GM12878 (cell line): ENCODE measurements around the gene RBPMS2. TPM values are rescaled to one million over a fixed set of nuclear protein-coding genes. Genes with fewer than 3 reads are reported as not detected.

Source experiments
- ATAC-seq: fragments of 200-7000 bp; cut with Tn5 transposase; 3 replicates; pipeline ENCODE4 v1.9.1; 2020; ENCODE audit warnings: mild to moderate bottlenecking, moderate library complexity
- BruUV-seq: library from RNA; stranded (reverse); fragments of 400-500 nt; replicated peaks from 2 replicates; lab custom pipeline; 2021; lab: Mats Ljungman, UMichigan
- CTCF ChIA-PET: fragments of 300-600 bp; sonication (Branson Sonifier 250); formaldehyde crosslinking; extraction: SDS; loops from one replicate; lab custom pipeline; 2021; ENCODE audit warnings: inconsistent platforms; lab: Yijun Ruan, JAX
- POLR2A ChIA-PET: fragments of 350-600 bp; formaldehyde crosslinking; extraction: SDS; loops from one replicate; lab custom pipeline; 2021; ENCODE audit warnings: inconsistent platforms; lab: Charles Lee
- RAD21 ChIA-PET: fragments of 300-600 bp; sonication (Branson Sonifier 250); formaldehyde crosslinking; loops from one replicate; lab custom pipeline; 2023; ENCODE audit warnings: antibody characterized with exemption; ENCODE audit not compliant: unreplicated experiment; lab: Charles Lee
- SMC1A ChIA-PET: fragments of 300-600 bp; sonication (Branson Sonifier 250); formaldehyde crosslinking; loops from one replicate; lab custom pipeline; 2023; ENCODE audit not compliant: unreplicated experiment, uncharacterized antibody; lab: Charles Lee
- DNase-seq: peaks from one replicate; pipeline ENCODE4 v3.0.0-alpha.2; 2011; ENCODE audit warnings: low read depth, low spot score
- FAIRE-seq: peaks from 3 replicates; lab custom pipeline; 2011; peaks lifted over from hg19 to GRCh38; lab: Jason Lieb, UNC
- H2AFZ ChIP-seq: 2 replicates; pipeline ENCODE4 v1.6.0; 2011; ENCODE audit warnings: low read depth, low read length, control low read depth; ENCODE audit not compliant: control insufficient read depth
- H3K27ac ChIP-seq: 2 replicates; pipeline ENCODE4 v1.5.1; 2011; ENCODE audit warnings: control low read depth; ENCODE audit not compliant: control insufficient read depth, insufficient read depth
- H3K27me3 ChIP-seq, 2 experiments: replicated peaks in 1 of 2; 2 replicates each; pipeline versions ENCODE4 v1.6.0 to v1.6.1; 2011; ENCODE audit warnings: low read length in 1 of 2; ENCODE audit not compliant: control insufficient read depth in 2 of 2, insufficient read depth in 2 of 2
- H3K36me3 ChIP-seq, 2 experiments: 2 replicates each; pipeline ENCODE4 v1.5.1; 2011; ENCODE audit warnings: low read length in 1 of 2; ENCODE audit not compliant: control insufficient read depth in 2 of 2, insufficient read depth in 2 of 2
- H3K4me1 ChIP-seq: 2 replicates; pipeline ENCODE4 v1.6.1; 2011; ENCODE audit warnings: mild to moderate bottlenecking, low read length, moderate library complexity, mixed read lengths; ENCODE audit not compliant: control insufficient read depth, insufficient read depth
- H3K4me2 ChIP-seq: 2 replicates; pipeline ENCODE4 v1.6.0; 2011; ENCODE audit warnings: control low read depth; ENCODE audit not compliant: control insufficient read depth, insufficient read depth
- H3K4me3 ChIP-seq: fragments of 200-600 bp; sonication (generic); 2 replicates; pipeline ENCODE4 v1.5.1; 2016
- H3K79me2 ChIP-seq: 2 replicates; pipeline ENCODE4 v1.6.0; 2011; ENCODE audit warnings: low read length; ENCODE audit not compliant: control insufficient read depth, insufficient read depth
- H3K9ac ChIP-seq: 2 replicates; pipeline ENCODE4 v1.8.0; 2011; ENCODE audit warnings: low read length, control low read depth, mixed read lengths; ENCODE audit not compliant: control insufficient read depth, insufficient read depth
- H3K9me3 ChIP-seq: replicated peaks from 3 replicates; pipeline ENCODE4 v1.5.1; 2011; ENCODE audit warnings: mild to moderate bottlenecking, low read length; ENCODE audit not compliant: control insufficient read depth, insufficient read depth
- H4K20me1 ChIP-seq: 2 replicates; pipeline ENCODE4 v1.6.0; 2011; ENCODE audit not compliant: control insufficient read depth, insufficient read depth
- CHD1 ChIP-seq: IDR thresholded peaks from 2 replicates; pipeline ENCODE4 v1.6.1; 2012; ENCODE audit warnings: low read depth, low read length, improper control_type of control experiment
- EED ChIP-seq: sonication (generic); IDR thresholded peaks from 2 replicates; pipeline ENCODE4 v1.6.1; 2016; ENCODE audit warnings: antibody characterized with exemption, low read depth
- EZH2 ChIP-seq: IDR thresholded peaks from 2 replicates; pipeline ENCODE4 v1.6.1; 2012; ENCODE audit warnings: low read depth, mild to moderate bottlenecking, control low read depth, inconsistent platforms, low read length, borderline replicate concordance; ENCODE audit not compliant: control insufficient read depth
- HDAC6 ChIP-seq: fragments of 200-600 bp; sonication (generic); IDR thresholded peaks from one replicate; pipeline ENCODE4 v1.8.0; 2017; ENCODE audit warnings: antibody characterized with exemption; ENCODE audit not compliant: unreplicated experiment
- HSF1 ChIP-seq: fragments of 150-350 bp; IDR thresholded peaks from 2 replicates; pipeline ENCODE4 v1.6.1; 2014; ENCODE audit warnings: mild to moderate bottlenecking, low read depth, low read length
- IKZF1 ChIP-seq: fragments of 450-650 bp; conservative IDR thresholded peaks from 2 replicates; pipeline ENCODE4 v1.6.1; 2017; ENCODE audit warnings: antibody characterized with exemption, mild to moderate bottlenecking
- IRF4 ChIP-seq: IDR thresholded peaks from 2 replicates; pipeline ENCODE4 v1.6.1; 2011; ENCODE audit warnings: low read depth, low read length
- MTA3 ChIP-seq: IDR thresholded peaks from 2 replicates; pipeline ENCODE4 v1.6.1; 2012; ENCODE audit warnings: low read length, inconsistent platforms, borderline replicate concordance
- MYC ChIP-seq: IDR thresholded peaks from 2 replicates; pipeline ENCODE4 v1.6.1; 2011; ENCODE audit warnings: mild to moderate bottlenecking, low read length, moderate library complexity, inconsistent platforms; ENCODE audit not compliant: insufficient read depth, insufficient replicate concordance, insufficient read length, severe bottlenecking
- NFIC ChIP-seq: IDR thresholded peaks from 2 replicates; pipeline ENCODE4 v1.6.1; 2012; ENCODE audit warnings: low read depth, mild to moderate bottlenecking, inconsistent platforms, low read length, moderate library complexity
- NFYA ChIP-seq: IDR thresholded peaks from 2 replicates; pipeline ENCODE4 v1.6.1; 2011; ENCODE audit warnings: low read depth, mild to moderate bottlenecking, low read length, improper control_type of control experiment, borderline replicate concordance
- PAX8 ChIP-seq: fragments of 450-650 bp; IDR thresholded peaks from 2 replicates; pipeline ENCODE4 v1.6.1; 2017; ENCODE audit warnings: mild to moderate bottlenecking, moderate library complexity
- SIX5 ChIP-seq: IDR thresholded peaks from 2 replicates; pipeline ENCODE4 v1.6.1; 2011; ENCODE audit warnings: mild to moderate bottlenecking, low read depth, low read length, moderate library complexity; ENCODE audit not compliant: severe bottlenecking
- SP1 ChIP-seq: IDR thresholded peaks from one replicate; pipeline ENCODE4 v1.6.1; 2011; ENCODE audit warnings: low read depth, low read length
- USF2 ChIP-seq: IDR thresholded peaks from 2 replicates; pipeline ENCODE4 v1.6.1; 2011; ENCODE audit warnings: low read depth, low read length, improper control_type of control experiment, borderline replicate concordance
- WRNIP1 ChIP-seq: IDR thresholded peaks from 2 replicates; pipeline ENCODE4 v1.6.1; 2011; ENCODE audit warnings: low read depth, low read length, improper control_type of control experiment, borderline replicate concordance
- ZNF687 ChIP-seq: fragments of 450-650 bp; IDR thresholded peaks from 2 replicates; pipeline ENCODE4 v1.6.1; 2017; ENCODE audit warnings: mild to moderate bottlenecking, moderate library complexity
- WGBS: methylation state at CpG from one replicate; pipeline ENCODE4 v1.1.6; 2016; ENCODE audit warnings: low lambda C conversion rate; ENCODE audit not compliant: insufficient replicate concordance, insufficient coverage; ENCODE audit errors: missing lambda C conversion rate; 5-methylcytosine and 5-hydroxymethylcytosine counted together
- in situ Hi-C: fragments of 300-500 bp; cut with MboI; formaldehyde crosslinking; loops from 9 replicates; pipeline ENCODE4 v1.14.3; 2018; ENCODE audit warnings: mixed read lengths
- intact Hi-C: fragments of 100-400 bp; cut with micrococcal nuclease; formaldehyde crosslinking; loops from one replicate; pipeline ENCODE4 v1.14.2; 2022; ENCODE audit not compliant: unreplicated experiment
- polyA plus RNA-seq, 11 experiments: library from polyadenylated mRNA; depleted of rRNA in 4 of 11; unstranded in 6 of 11; stranded (reverse) in 5 of 11; fragments of >200 nt; fragmentation: Nextera tagmentation in 4 of 11; fragmentation: Illumina TruSeq in 1 of 11; extraction: Ambion mirVana in 4 of 11; extraction: Trizol in 1 of 11; gene quantifications; 1 replicate in 1 of 11; 2 replicates in 10 of 11; pipeline versions ENCODE4 v1.2.1 to v1.2.3, GENCODE V29; 2011 to 2016; ENCODE audit warnings: inconsistent platforms in 2 of 11, missing spikeins in 2 of 11, low read depth in 1 of 11
- total RNA-seq, 4 experiments: library from RNA; depleted of rRNA in 3 of 4; stranded (reverse); fragments of >200 nt in 3 of 4; fragmentation: Illumina TruSeq in 1 of 4; extraction: Trizol in 1 of 4; gene quantifications; 2 replicates each; pipeline versions ENCODE4 v1.2.1 to v1.2.3, GENCODE V29; 2013 to 2021

The RBPMS2 gene
- total and polyA plus RNA-seq, 10 of the 15 experiments (the other 5 are each of a cell fraction or from before 2014, with no cell fraction given) = 0.06 to 0.31 (median 0.19) TPM; not detected in 3

- no peak for TF ChIP-seq NFYA
- TF ChIP-seq MYC = no peak
- no peak for TF ChIP-seq IRF4
- 0 out of 2 replicates have a peak, but pooled peaks have one; percentile 18 for TF ChIP-seq MTA3
- no peak for TF ChIP-seq IKZF1
Measured at GRCh38 chr15:64824929-64825430, 49.6 kb upstream of the RBPMS2 start (continued).

GRCh38 chr15:64816452-64816851 is 41.1 kb upstream of the RBPMS2 start:
- Histone ChIP-seq H3K4me1 (peaks cover 17% of the 10 kb centered on the region), H3K9ac (no peak overlapping the region), H3K36me3 (peaks cover 10 to 26% of the 10 kb centered on the region in 2 experiments), H3K4me3 (no peak overlapping the region), H2AFZ (no peak overlapping the region), H3K27me3 (no peaks in the 10 kb centered on the region), H4K20me1 (no peaks in the 10 kb centered on the region), H3K79me2 (no peaks in the 10 kb centered on the region), H3K9me3 (no peaks in the 10 kb centered on the region), H3K27ac (no peak overlapping the region), H3K4me2 (no peak overlapping the region)
- SMC1A ChIA-PET = interaction anchor here (7.8 to 16.7 kb wide), 2 partner anchors 70 to 78 kb away, joined by 87 to 308 read pairs; no protein-coding TSS in a partner anchor
- CTCF ChIA-PET = interaction anchor here (1.2 to 17.1 kb wide), 3 partner anchors 18 to 192 kb away, joined by 3 to 529 read pairs (median 115); no protein-coding TSS in a partner anchor
- POLR2A ChIA-PET = interaction anchor here (1.1 to 2.8 kb wide), 2 partner anchors 10 to 78 kb away, joined by 7 to 12 read pairs; partner anchors contain the start of gene PIF1
- RAD21 ChIA-PET = interaction anchor here (0.6 kb wide), 1 partner anchor 20 kb away, joined by 3 read pairs; no protein-coding TSS in a partner anchor
- in situ Hi-C loops = no loop called here
- 97% methylated on average over 13 of the region's 13 CpGs for WGBS
- intact Hi-C loops = no loop called here
- no peak for DNase-seq
- no peak for ATAC-seq
- BruUV-seq = no TSS peak
- FAIRE-seq = no peak
- TF ChIP-seq EZH2 = no peak
- TF ChIP-seq IKZF1 = no peak
- no peak for TF ChIP-seq PAX8
- no peak for TF ChIP-seq WRNIP1
- no peak for TF ChIP-seq EED
- no peak for TF ChIP-seq SIX5
- TF ChIP-seq SP1 = no peak
- no peak for TF ChIP-seq ZNF687
- TF ChIP-seq HSF1 = no peak
- TF ChIP-seq CHD1 = no peak
- no peak for TF ChIP-seq USF2
- no peak for TF ChIP-seq NFIC
- no peak for TF ChIP-seq HDAC6
